ENCODE measurements around the gene BBS2. TPM values are rescaled to one million over a fixed set of nuclear protein-coding genes. Genes with fewer than 3 reads are reported as not detected.

BBS2 gene
- total RNA-seq, 1 experiment from 2014 or later, result 27.7 TPM

- intact Hi-C loops (cut with micrococcal nuclease; ENCODE audit: unreplicated experiment), result no loop called here
- ChIA-PET POLR2A (no interaction called here), CTCF (no interaction called here)
- Histone ChIP-seq H3K4me1 (no peaks in the 10 kb centered on the region), H3K9me3 (no peaks in the 10 kb centered on the region), H3K27me3 (replicated peaks; ENCODE audit: control insufficient read depth, insufficient read depth, low read length) (peaks cover 1% of the 10 kb centered on the region; the same call in 1 of the 2 replicates), H3K4me3 (ENCODE audit: low read depth, low read length) (no peak overlapping the region), H3K36me3 (ENCODE audit: control insufficient read depth, insufficient read depth, low read length) (no peaks in the 10 kb centered on the region)
- H3K27me3 Mint-ChIP-seq (ENCODE audit: insufficient read depth, unreplicated experiment), result peaks cover 19% of the 10 kb centered on the region
- DNase-seq, result no peak
- no TSS peak for BruUV-seq (replicated peaks)
- no peak overlapping the region for H3K27ac Mint-ChIP-seq (ENCODE audit: unreplicated experiment)
- no peaks in the 10 kb centered on the region for H3K9me3 Mint-ChIP-seq (ENCODE audit: unreplicated experiment)
- no peaks in the 10 kb centered on the region for H3K4me1 Mint-ChIP-seq (ENCODE audit: low read depth, unreplicated experiment)
- TF ChIP-seq CTCF (IDR thresholded peaks at IDR 0.05; ENCODE audit: insufficient read depth in 1 of 2, low read depth in 1 of 2, low read length in 1 of 2, severe bottlenecking in 1 of 2, unreplicated experiment in 1 of 2), result no peak
- no peaks in the 10 kb centered on the region for H3K36me3 Mint-ChIP-seq (ENCODE audit: insufficient read depth, unreplicated experiment)
- H3K4me3 Mint-ChIP-seq (ENCODE audit: unreplicated experiment), result no peak overlapping the region
Measured at GRCh38 chr16:56558024-56558747, 38.4 kb upstream of the BBS2 start.

GRCh38 chr16:56554441-56554840 lies 34.6 kb upstream of the BBS2 start:
- H3K27me3 Mint-ChIP-seq (ENCODE audit: insufficient read depth, unreplicated experiment), result peaks cover 23% of the 10 kb centered on the region
- no peak overlapping the region for H3K27ac Mint-ChIP-seq (ENCODE audit: unreplicated experiment)

More at GRCh38 chr16:56554441-56554840, 34.6 kb upstream of the BBS2 start:
- ChIA-PET CTCF (no interaction called here), POLR2A (no interaction called here)
- no peaks in the 10 kb centered on the region for H3K4me1 ChIP-seq
- H3K9me3 Mint-ChIP-seq (ENCODE audit: unreplicated experiment), result no peaks in the 10 kb centered on the region
- no peaks in the 10 kb centered on the region for H3K36me3 ChIP-seq (ENCODE audit: control insufficient read depth, insufficient read depth, low read length)
- no peak overlapping the region for H3K4me3 Mint-ChIP-seq (ENCODE audit: unreplicated experiment)
- no peak overlapping the region for H3K4me3 ChIP-seq (ENCODE audit: low read depth, low read length)
- TF ChIP-seq CTCF (IDR thresholded peaks at IDR 0.05; ENCODE audit: insufficient read depth in 1 of 2, low read depth in 1 of 2, low read length in 1 of 2, severe bottlenecking in 1 of 2, unreplicated experiment in 1 of 2), result no peak
- no peaks in the 10 kb centered on the region for H3K4me1 Mint-ChIP-seq (ENCODE audit: low read depth, unreplicated experiment)
- H3K9me3 ChIP-seq, result no peaks in the 10 kb centered on the region
- no peaks in the 10 kb centered on the region for H3K36me3 Mint-ChIP-seq (ENCODE audit: insufficient read depth, unreplicated experiment)
- no peak for DNase-seq
- no TSS peak for BruUV-seq (replicated peaks)
- intact Hi-C loops (cut with micrococcal nuclease; ENCODE audit: unreplicated experiment), result no loop called here
- H3K27me3 ChIP-seq (replicated peaks; ENCODE audit: control insufficient read depth, insufficient read depth, low read length), result peaks cover 1% of the 10 kb centered on the region; the same call in 1 of the 2 replicates

All from Caco-2 (cell line).